Renal cortex interstitium (tissue), 11 donors: ENCODE results near the gene POLR2M. TPM values are rescaled to one million over a fixed set of nuclear protein-coding genes. Genes with fewer than 3 reads are reported as not detected.
A peak's percentile ranks its signal among the peaks of the same experiment; 100 is the strongest.

Experiments
- DNase-seq, 11 donors: peaks; one replicate each; pipeline ENCODE4 v3.0.0-alpha.2; 2013; ENCODE audit warnings: low read depth in 9 of 11, low spot score in 4 of 11; ENCODE audit errors: extremely low read depth in 1 of 11
- polyA plus RNA-seq, 3 donors: library from polyadenylated mRNA; unstranded; fragments of 120-200 nt; gene quantifications; one replicate each; pipeline ENCODE4 v1.2.1, GENCODE V29; 2013; ENCODE audit not compliant: insufficient read length in 3 of 3

POLR2M gene
- polyA plus RNA-seq, 3 donors, result 84.8 to 91.3 (median 86.9) TPM

DNA sequence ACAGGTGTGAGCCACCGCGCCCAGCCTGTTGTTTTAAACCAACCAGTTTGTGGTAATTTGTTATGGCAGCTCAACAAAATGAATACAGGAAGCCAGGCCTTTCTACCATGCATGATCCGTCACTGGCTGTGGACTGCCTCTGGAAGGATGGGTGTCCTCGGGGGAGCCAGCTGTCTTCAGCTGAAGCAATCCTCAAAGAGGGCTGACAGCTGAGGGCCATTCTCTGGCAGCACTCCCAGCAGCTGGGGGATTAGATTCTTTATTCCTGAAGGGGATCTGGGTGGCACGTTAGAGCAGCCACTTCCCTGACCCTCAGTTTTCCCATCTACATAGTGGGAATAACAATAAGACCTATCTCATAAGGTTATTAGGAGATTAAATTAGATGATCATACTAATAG is 24.4 kb downstream of the POLR2M start:
- no peak for DNase-seq

DNA sequence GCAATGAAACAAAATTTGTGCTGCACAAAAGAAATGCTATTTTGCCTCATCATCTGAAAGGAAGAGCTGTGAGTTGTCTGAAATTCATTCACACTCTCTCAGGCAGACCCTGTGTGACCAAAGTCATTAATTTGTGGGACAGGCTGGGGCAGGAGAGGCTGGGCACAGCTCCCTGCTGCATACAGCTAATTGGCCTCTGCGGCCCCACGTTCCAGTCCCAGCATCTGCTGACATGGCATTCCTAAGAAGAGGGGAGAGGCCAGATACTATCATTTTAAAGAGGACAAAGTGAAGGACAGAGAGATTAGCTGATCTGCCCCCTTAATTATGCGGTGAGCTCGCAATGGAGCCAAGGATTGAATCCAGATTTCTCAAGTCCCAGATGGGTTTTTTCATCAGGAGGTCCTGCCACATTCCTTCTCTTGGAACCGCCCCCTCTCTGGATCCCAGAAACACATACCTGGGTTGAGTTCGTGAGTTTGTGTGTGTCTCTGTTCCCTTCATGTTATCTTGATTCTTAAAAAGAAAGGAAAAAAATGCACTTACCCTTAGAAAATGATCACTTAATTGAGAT is 25.1 kb downstream of the POLR2M start:
- DNase-seq, result no peak

DNA sequence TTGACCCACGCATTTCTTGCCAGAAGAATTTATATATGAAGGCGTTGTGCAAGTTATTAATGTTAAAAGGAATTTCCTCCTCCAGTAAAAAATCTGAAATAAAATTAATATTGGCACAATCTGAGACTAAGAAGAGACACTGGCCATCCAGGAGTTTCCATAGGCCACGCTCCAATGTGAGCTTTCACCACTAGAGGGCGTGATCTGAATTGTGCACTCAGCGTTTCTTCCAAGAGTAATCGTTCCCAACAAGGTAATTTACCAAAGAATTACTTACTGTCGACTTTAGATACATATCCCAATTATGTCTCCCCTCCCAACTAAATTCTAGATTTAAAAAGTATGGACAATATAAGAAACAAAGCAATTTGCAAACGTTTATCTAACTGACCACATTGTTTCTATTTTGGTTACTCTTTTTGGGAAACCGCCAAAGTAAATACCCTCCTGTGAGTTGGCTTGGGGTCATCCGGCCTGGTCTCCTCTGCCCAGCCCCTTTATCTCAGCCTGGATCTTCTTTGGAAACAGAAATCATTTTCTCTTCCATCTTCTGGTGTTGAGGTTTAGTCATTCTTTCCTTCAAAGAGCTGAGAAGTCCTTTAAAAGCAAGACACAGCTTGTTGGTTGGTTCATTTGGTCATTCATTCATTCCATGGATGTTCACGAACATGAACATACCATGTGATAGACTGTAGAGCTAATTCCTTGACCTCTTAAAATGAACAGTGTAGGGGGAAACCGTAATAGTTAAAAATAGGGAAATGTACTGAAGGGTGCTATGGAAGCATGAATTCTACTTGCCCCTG is 26.2 kb downstream of the POLR2M start:
- peak in 1 of 11 donors; percentile 63 for DNase-seq

DNA sequence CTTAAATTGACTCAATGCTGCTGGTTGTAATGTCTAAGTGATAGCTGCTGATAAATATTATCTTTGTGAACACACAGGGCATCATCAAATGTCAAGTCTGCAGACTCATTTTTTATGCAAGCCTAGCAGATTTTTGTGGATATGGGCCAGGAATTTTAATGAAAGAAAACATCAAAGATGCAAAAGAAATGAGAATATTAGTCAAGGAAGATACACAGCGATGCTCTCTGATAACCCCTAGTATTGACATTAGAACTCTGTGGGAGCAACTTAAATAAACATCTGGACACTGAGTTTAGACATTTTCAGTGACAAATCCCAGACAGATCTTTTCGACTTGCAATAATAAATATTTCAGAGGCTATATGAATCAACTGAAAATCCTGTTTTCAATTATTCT is 28.3 kb downstream of the POLR2M start:
- DNase-seq, result peak in 3 of 11 donors; percentile 47 to 71 (median 66)

DNA sequence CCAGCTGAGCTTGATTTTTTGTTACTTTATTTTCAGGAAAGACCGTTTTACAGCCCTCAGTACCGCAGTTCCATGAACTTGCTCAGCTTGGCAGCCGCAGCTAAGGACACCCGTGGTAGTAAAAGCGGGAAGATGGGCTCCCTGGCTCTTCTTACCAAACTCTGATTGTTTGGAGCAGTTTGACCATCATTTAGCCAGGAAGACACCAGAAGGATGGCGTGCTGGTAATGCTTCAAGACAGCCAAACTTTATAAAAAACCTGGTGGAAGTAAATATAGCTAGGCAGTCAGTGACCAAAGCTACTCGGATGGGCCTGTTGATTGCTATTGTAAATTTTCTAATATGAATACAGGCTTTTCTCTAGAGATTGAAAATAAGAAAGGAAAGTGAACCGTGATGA is 28.9 kb downstream of the POLR2M start:
- DNase-seq, result no peak

DNA sequence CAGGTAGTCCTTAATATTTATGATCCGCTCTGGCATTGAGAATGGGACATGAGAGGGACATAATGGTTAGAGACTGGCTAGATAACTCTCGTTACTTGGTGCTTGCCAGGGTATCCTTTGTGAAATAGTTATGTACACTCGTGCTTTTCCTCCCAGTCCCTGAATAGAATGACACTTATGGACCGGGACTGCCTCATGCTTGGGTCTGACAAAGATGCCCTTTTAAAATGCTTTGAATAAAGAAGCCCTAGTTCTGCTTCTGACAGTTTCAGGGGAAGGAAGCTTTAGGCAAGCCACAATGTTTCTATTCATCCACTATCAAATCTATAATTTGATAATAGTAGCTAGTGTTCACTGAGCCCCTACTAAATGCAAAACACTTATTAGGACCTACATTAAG is 29.4 kb downstream of the POLR2M start:
- DNase-seq, result no peak

DNA sequence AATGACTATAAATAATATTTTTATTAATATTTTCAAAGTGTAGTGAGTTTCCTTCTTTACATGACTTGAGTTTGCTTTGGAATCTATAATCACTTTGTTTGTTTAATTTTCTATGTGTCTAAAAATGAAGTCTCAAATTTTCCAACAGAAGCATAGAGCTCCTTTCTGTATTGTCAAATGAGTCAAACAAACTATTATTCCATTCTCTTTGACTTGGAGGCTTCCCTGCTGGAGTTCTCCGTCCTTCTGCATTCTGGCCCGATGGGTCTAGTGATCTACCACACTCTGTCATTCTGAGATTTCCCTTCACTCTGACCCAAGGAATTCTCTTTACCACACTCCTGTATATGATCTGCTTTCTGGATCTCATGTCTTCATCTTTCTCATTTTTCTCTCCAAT is 30.1 kb downstream of the POLR2M start:
- no peak for DNase-seq

DNA sequence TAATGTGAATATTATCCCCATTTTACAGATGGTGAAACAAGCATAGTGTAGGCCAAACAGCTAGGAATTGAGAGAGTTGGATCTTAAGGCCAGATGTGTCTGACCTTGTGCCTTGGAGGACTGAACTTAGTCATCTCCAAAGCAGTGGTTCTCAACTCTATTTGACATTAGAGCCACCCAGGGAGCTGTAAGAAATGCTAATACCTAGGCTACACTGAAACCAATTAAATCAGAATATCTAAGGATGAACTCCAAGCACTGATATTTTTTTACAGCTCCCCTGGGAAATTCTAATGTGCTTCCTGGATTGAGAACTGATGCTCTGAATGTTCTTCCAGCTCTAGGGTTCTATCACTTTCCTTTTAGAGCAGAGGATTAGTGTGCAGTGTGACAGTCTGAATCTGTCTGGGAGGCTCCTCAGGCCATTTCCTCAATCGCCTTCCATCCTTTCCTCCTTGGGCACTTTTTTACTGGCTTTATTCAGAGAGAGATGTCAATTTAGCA is 32.3 kb downstream of the POLR2M start:
- no peak for DNase-seq

DNA sequence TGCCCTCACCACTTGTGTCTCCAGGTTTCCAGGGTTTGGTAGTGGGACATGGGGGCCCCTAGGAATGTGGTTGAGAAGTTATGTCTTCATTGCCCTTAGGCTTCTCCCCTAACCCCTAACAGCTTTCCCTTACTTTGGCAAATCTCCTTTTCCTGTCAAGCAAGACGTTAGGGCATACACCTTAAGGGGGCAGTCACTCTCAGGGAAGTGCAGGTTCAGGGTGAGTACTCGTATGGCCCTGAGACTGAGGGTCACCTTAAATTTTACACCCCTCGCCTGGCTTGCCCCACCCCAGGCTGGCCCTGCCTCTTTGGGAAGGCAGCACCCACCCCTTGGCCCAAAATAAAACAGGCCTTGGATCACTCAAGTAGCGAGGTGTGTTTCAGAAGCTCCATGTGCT is 33.5 kb downstream of the POLR2M start:
- DNase-seq, result no peak

DNA sequence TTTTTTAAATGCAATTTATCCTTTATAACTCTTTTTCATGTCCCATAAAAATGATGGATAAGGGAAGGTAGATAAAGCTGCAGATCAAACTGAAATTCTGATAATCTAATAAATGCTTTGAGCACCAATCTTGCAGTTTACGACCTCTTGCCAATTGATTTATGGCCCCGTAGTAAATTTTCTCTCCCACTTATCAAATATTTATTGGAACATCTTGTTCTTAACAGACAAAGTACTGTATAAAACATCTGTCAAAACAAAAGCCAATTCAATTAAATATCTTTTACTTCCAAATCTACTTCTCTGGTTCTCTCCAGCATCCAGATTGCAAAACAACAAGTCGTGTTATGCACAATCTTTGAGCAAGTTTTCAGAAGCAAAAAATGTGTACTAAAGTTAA is 34.6 kb downstream of the POLR2M start:
- no peak for DNase-seq

DNA sequence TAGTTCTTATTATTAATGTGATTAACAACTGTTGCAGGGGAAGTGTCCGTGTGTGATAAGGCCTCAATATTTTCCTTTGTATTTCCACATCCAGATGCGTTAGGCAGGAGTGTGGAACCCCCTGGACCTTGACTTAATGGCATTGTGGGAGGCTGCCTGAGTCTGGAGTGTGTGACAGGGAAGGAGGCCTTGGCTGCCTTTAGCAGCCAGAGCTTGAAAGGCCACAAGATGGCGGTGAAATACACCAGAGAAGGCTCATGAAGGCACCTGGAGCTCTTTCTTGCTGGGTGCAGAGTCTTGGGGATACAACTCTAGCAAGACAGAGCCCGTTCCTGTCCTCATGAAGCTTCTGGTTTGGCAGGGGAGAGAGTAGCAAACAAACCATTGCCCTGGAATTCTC is 36.9 kb downstream of the POLR2M start:
- no peak for DNase-seq

DNA sequence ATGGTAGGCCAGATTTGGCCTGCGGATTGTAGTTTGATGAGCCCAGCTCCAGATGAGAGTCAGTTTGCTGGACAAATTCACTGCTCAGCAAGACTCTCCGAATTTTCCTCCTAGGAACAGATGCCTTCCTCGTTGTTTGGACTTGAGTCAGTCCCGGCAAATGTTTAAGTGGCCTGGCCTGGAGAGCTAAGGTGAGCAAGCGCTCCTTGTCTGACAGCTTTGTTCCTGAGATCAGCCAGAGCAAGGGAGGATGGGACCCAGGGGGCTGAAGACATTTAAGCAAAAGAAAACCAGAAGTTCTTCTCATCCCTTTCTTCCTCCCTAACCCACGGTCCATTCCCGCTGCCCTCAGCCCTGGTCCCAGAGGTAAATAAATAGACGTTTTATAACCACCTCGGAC is 40.3 kb downstream of the POLR2M start:
- no peak for DNase-seq

DNA sequence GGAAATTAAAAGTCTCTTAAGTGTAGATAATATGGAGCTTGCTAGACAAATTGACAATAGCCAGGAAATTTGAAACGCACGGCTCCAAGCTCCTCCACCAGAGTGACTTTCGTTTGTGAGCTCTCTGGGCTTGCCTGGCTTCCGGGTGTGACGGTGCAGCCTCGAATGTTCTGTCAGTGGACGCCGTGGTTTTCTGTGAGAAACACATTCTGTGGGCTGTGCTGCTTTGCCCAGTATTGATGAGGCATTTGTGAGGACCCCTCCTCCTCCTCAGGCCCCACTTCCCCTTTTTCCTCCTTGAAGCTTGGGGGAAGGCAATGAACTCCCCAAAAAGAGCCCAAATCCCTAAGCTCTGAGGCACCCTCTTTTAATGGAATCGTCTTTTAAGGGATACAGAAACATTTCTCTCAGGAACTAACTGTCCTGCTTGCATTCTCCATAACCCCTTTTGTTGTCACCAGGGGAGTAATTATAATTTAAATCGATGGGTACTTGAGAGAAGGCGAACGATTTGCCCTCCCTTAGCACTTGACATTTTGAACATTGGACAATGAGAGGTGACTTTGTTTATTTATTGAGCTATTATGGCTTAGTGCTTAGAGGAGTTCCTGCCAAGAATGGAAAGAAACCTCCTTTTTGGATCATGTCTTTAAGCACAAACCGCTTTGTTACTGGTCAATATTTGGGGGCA is 40.8 kb downstream of the POLR2M start:
- DNase-seq, result no peak

DNA sequence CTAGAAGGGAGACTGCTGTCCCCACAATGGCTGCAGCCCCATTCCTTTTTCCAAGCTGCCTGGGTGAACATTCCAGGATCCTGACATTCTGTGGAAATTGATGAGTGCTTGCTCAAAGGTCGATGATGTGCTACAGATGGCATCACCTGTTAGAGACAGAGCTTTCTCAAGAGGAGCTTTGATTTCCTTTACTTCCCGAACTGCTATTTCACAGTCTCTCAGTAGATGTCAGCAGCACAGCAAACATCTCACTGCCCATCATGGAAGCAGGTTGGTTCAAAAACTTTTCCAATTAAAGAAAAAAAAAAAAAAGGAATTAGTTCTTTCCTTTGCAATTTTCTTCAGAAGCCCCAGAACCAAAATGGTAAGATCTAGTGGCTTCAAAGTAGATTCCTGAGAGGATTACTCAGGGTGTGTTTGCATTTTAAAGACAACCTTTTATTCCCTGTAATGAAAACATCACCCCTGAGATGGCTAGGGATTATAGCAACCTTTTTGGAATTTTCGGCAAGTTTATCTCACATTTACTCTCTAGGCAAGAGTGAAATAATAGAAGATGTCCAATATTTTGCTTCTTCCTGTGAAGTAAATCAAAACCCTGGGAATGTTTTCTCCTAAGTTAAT is 44.8 kb downstream of the POLR2M start:
- DNase-seq, result no peak

DNA sequence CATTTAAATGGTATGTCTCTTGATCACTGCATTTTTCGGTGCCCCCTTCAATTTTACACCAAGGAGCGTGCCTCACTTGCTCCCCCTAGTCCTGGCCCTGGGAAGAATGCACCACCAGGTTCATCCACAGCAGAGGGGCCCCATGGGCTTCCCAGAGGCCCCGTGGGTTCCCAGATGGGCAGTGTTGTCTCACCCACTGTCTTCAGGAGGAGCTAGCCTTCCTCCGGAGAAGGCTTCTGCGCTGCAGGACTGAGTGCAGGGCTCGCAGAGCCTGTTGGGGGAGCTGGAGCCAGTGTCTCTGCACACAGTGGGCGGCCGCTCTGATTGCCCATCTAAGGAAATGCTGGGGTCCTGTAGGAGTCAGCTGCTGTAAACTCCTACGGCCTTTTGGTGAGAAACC is 45.9 kb downstream of the POLR2M start:
- DNase-seq, result peak in 4 of 11 donors; percentile 38 to 61 (median 49)

DNA sequence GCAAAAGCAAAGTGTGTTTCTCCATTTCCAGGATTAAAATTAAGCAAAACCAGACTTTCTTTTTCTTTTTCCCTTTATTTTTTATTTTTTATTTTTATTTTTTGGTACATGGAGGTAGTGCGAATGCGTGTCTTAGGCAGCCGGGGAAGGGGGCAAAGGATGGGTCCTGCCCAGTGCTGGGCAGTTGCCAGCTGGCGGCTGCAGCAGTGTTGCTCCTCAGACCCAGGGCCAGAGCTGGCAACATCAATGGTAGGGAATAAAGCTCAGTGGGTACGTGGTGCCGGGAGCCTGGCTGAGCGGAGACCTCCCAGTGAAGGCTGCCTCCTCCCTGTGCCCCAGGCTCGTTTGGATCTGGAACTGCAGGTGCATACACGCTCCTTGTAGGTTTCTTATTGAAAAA is 46.3 kb downstream of the POLR2M start:
- DNase-seq, result no peak

DNA sequence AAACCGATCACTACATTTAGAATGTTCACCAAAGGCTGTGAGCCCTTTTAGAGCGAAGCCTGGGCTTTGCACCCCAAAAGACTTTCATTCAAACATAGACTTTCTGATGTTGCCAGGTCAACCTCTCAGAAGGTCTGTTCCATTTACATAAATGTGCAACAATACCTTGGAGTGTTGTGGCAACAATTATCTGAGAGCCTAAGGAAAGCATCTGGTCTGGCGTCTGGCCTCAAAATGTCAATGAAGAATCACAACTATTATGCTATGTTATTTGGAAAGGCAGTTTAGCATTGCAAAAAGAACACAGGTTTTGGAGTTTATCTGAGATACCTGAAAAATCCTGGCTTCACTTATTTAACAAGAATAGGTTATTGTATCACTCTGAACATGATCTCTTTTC is 50.0 kb downstream of the POLR2M start:
- no peak for DNase-seq

DNA sequence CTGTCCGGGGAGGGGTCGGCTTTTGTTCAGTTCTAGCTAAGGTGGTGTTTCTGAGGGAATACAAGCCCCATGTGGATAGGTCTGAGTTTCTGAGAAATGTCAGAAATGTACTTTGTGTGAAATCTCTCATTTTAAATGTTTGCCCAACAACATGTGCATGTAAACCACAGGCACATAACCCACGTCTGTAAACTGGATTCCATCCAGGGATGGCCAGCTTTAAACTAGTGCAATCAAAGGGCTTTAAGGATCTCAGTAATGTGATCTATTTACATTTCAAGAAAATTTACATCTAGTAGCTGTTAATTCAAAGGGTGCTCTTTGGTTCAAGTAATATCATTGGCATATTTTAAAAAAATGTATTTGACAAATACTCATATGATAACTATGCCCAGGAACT is 52.0 kb downstream of the POLR2M start:
- DNase-seq, result no peak

DNA sequence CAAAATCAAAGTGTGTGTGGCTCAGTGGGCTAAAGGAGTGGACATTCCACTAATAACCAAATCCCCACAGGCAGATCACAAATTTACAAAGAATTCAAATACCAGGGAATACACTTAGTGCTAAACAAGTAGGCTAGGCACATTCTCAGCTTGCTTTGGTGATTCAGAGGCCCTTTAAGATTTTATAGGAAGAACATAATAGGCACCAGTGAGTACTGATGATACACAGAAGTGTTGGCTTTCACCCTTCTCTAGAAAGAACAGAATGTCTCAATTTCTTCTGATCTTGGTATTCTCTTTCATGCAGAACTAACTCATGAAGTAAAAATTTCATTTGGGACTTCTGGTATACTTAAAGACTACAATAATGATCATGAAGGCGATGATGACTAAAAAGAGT is 55.0 kb downstream of the POLR2M start:
- no peak for DNase-seq

DNA sequence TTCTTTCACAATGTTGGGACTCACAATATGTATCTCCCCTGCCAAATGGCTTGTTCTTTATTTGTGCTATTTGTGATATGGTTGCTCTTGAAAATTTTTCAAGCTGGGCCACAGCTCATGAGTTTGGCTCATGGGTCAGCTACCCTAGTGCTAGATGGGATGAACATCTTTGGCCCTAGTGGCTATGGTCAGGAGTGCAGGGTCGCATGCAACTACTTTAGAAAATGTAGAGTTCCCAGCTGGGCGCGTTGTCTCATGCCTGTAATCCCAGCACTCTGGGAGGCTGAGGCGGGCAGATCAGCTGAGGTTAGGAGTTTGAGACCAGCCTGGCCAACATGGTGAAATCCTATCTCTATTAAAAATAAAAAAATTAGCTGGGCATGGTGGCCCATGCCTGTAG is 55.8 kb downstream of the POLR2M start:
- DNase-seq, result no peak
